Ovary (tissue), 3 donors: ENCODE results near the gene EPS8L2.

Source experiments
- EP300 ChIP-seq: sonication (generic); formaldehyde crosslinking; IDR thresholded peaks from one replicate; pipeline ENCODE4 v1.6.1; 2017; ENCODE audit warnings: antibody characterized with exemption
- POLR2A ChIP-seq: fragments of 450-650 bp; IDR thresholded peaks from one replicate; pipeline ENCODE4 v1.6.1; 2017; ENCODE audit warnings: antibody characterized with exemption, mild to moderate bottlenecking, moderate library complexity
- TF ChIP-seq, protein P1 (sequence below), 3 donors: fragments of 450-650 bp in 2 of 3; fragments of 200-600 bp in 1 of 3; IDR thresholded peaks; one replicate each; pipeline versions ENCODE4 v1.5.1 to v1.8.0; 2016 to 2022; ENCODE audit warnings: antibody characterized with exemption in 3 of 3, mild to moderate bottlenecking in 1 of 3
- donor health status: DM: no; HTN: no; CAD: no.

DNA sequence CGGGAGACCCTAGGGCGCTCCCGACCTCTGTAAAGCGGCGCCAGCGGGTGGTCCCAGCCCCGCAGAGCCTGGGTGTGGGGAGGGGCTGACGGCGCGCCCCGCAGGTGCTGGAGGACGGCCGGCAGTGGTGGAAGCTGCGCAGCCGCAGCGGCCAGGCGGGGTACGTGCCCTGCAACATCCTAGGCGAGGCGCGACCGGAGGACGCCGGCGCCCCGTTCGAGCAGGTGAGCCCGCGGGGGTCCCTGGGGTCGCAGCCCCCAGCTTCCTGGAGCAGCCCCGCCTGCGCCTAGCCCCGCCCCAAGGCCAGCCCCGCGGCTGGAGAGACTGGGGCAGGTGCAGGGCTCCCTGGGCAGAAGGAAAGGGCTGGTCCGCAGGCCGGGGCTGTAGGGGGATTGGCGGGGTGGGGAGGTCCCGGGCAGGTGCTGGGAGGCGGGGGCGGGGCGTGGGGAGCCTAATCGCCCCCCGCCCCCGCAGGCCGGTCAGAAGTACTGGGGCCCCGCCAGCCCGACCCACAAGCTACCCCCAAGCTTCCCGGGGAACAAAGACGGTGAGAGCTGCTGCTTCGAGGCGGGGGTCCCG lies 19.7 kb downstream of the EPS8L2 start:
- TF ChIP-seq POLR2A, result no peak
- no peak for TF ChIP-seq EP300
- TF ChIP-seq, protein P1, sequence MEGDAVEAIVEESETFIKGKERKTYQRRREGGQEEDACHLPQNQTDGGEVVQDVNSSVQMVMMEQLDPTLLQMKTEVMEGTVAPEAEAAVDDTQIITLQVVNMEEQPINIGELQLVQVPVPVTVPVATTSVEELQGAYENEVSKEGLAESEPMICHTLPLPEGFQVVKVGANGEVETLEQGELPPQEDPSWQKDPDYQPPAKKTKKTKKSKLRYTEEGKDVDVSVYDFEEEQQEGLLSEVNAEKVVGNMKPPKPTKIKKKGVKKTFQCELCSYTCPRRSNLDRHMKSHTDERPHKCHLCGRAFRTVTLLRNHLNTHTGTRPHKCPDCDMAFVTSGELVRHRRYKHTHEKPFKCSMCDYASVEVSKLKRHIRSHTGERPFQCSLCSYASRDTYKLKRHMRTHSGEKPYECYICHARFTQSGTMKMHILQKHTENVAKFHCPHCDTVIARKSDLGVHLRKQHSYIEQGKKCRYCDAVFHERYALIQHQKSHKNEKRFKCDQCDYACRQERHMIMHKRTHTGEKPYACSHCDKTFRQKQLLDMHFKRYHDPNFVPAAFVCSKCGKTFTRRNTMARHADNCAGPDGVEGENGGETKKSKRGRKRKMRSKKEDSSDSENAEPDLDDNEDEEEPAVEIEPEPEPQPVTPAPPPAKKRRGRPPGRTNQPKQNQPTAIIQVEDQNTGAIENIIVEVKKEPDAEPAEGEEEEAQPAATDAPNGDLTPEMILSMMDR (IDR thresholded peaks at IDR 0.05), result no peak
